GM19239 (cell line): ENCODE measurements around the gene SLC6A6.

Experiments used
- DNase-seq: peaks from one replicate; pipeline ENCODE4 v3.0.0; 2011; ENCODE audit warnings: low spot score; ENCODE audit not compliant: insufficient read length
- FAIRE-seq: peaks from 2 replicates; lab custom pipeline; 2011; peaks lifted over from hg19 to GRCh38; lab: Jason Lieb, UNC

The SLC6A6 gene

GRCh38 chr3:14371573-14372474 is 30.6 kb upstream of the SLC6A6 start:
- peak; percentile 40 for DNase-seq
- FAIRE-seq, result no peak

GRCh38 chr3:14372587-14372986 is 29.8 kb upstream of the SLC6A6 start:
- DNase-seq (no peak), FAIRE-seq (no peak)

- DNase-seq (no peak), FAIRE-seq (no peak)
Measured at GRCh38 chr3:14373753-14374376, 28.5 kb upstream of the SLC6A6 start.

GRCh38 chr3:14374444-14374883 is 27.9 kb upstream of the SLC6A6 start:
- no peak for DNase-seq
- no peak for FAIRE-seq

GRCh38 chr3:14375192-14375591 is 27.2 kb upstream of the SLC6A6 start:
- DNase-seq, result no peak

GRCh38 chr3:14376348-14377043 is 25.9 kb upstream of the SLC6A6 start:
- FAIRE-seq (no peak), DNase-seq (no peak)

More at GRCh38 chr3:14375192-14375591, 27.2 kb upstream of the SLC6A6 start:
- no peak for FAIRE-seq

- FAIRE-seq (no peak), DNase-seq (no peak)
Measured at GRCh38 chr3:14377044-14377837, 25.2 kb upstream of the SLC6A6 start.

GRCh38 chr3:14377838-14378169 is 24.6 kb upstream of the SLC6A6 start:
- peak; percentile 33 for DNase-seq
- no peak for FAIRE-seq

- DNase-seq (no peak), FAIRE-seq (no peak)
Measured at GRCh38 chr3:14378415-14378814, 24.0 kb upstream of the SLC6A6 start.

- no peak for FAIRE-seq
- DNase-seq, result no peak
Measured at GRCh38 chr3:14379843-14380242, 22.6 kb upstream of the SLC6A6 start.

GRCh38 chr3:14386254-14386653 is 16.2 kb upstream of the SLC6A6 start:
- no peak for DNase-seq
- FAIRE-seq, result no peak

GRCh38 chr3:14388201-14388600 is 14.2 kb upstream of the SLC6A6 start:
- DNase-seq (no peak), FAIRE-seq (no peak)

- FAIRE-seq, result no peak
Measured at GRCh38 chr3:14389166-14389606, 13.2 kb upstream of the SLC6A6 start.

GRCh38 chr3:14389716-14390115 is 12.7 kb upstream of the SLC6A6 start:
- no peak for DNase-seq
- FAIRE-seq, result no peak

More at GRCh38 chr3:14389166-14389606, 13.2 kb upstream of the SLC6A6 start:
- DNase-seq, result no peak

- FAIRE-seq, result no peak
- no peak for DNase-seq
Measured at GRCh38 chr3:14391033-14391432, 11.4 kb upstream of the SLC6A6 start.

- DNase-seq (no peak), FAIRE-seq (no peak)
Measured at GRCh38 chr3:14392231-14392630, 10.2 kb upstream of the SLC6A6 start.

GRCh38 chr3:14392803-14393319 is 9.5 kb upstream of the SLC6A6 start:
- FAIRE-seq (no peak), DNase-seq (no peak)

GRCh38 chr3:14393440-14394106 is 8.8 kb upstream of the SLC6A6 start:
- FAIRE-seq, result no peak
- no peak for DNase-seq

- DNase-seq (no peak), FAIRE-seq (no peak)
Measured at GRCh38 chr3:14396031-14396692, 6.2 kb upstream of the SLC6A6 start.
